HCT116 (cell line): ENCODE results near the gene CALU.

Source experiments
- CBX3 ChIP-seq: IDR thresholded peaks from 2 replicates; pipeline ENCODE4 v1.6.1; 2012; ENCODE audit warnings: low read depth
- EGR1 ChIP-seq: IDR thresholded peaks from 2 replicates; pipeline ENCODE4 v1.6.1; 2012; ENCODE audit warnings: low read depth
- EZH2 ChIP-seq: fragments of 200-600 bp; sonication (generic); IDR thresholded peaks from 2 replicates; pipeline ENCODE4 v1.6.1; 2017; ENCODE audit warnings: antibody characterized with exemption, mixed run types
- EZH2phosphoT487 ChIP-seq: fragments of 200-600 bp; IDR thresholded peaks from 2 replicates; pipeline ENCODE4 v1.6.1; 2018; ENCODE audit warnings: antibody characterized with exemption, borderline replicate concordance
- JUND ChIP-seq: IDR thresholded peaks from 2 replicates; pipeline ENCODE4 v1.6.1; 2012
- POLR2A ChIP-seq: IDR thresholded peaks from 2 replicates; pipeline ENCODE4 v1.7.0; 2011; ENCODE audit warnings: borderline replicate concordance; ENCODE audit not compliant: insufficient read depth, insufficient read length; ENCODE audit errors: extremely low read depth
- TCF7L2 ChIP-seq: IDR thresholded peaks from 2 replicates; pipeline ENCODE4 v1.7.0; 2011; ENCODE audit warnings: borderline replicate concordance, inconsistent platforms; ENCODE audit not compliant: insufficient read depth, insufficient read length; ENCODE audit errors: extremely low read depth
- YY1 ChIP-seq: IDR thresholded peaks from 2 replicates; pipeline ENCODE4 v1.6.1; 2011; ENCODE audit warnings: low read length, low read depth, moderate library complexity, mild to moderate bottlenecking; ENCODE audit not compliant: insufficient replicate concordance; ENCODE audit errors: extremely low read depth
- TF ChIP-seq, protein P1 (sequence below), 3 experiments: fragments of 200-600 bp in 1 of 3; sonication (generic) in 1 of 3; IDR thresholded peaks in 2 of 3; conservative IDR thresholded peaks in 1 of 3; 2 replicates each; pipeline ENCODE4 v1.5.1; 2012 to 2017; ENCODE audit warnings: low read depth in 2 of 3, low read length in 2 of 3, antibody characterized with exemption in 1 of 3, borderline replicate concordance in 1 of 3, control low read depth in 1 of 3, mild to moderate bottlenecking in 1 of 3, mixed read lengths in 1 of 3, mixed run types in 1 of 3, moderate library complexity in 1 of 3; ENCODE audit not compliant: insufficient read depth in 1 of 3

DNA sequence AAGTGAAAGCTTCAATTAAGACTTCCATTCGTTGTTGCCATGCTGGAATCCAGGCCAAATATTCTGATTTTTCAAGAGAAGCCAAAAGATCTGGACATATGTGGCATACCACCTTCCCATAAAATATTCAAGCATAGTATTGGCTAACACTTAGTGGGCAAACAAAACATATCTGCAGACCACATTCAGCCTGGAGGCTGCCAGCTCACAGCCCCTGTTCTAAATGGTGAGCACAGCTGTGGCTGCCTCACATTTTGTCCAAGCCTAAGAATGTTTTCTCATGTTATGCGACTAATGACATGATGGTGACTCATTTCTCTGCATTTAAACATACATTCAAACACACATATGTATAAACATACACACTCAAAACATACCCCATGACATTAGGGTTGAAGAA lies 10.6 kb upstream of the CALU start:
- TF ChIP-seq, protein P1, sequence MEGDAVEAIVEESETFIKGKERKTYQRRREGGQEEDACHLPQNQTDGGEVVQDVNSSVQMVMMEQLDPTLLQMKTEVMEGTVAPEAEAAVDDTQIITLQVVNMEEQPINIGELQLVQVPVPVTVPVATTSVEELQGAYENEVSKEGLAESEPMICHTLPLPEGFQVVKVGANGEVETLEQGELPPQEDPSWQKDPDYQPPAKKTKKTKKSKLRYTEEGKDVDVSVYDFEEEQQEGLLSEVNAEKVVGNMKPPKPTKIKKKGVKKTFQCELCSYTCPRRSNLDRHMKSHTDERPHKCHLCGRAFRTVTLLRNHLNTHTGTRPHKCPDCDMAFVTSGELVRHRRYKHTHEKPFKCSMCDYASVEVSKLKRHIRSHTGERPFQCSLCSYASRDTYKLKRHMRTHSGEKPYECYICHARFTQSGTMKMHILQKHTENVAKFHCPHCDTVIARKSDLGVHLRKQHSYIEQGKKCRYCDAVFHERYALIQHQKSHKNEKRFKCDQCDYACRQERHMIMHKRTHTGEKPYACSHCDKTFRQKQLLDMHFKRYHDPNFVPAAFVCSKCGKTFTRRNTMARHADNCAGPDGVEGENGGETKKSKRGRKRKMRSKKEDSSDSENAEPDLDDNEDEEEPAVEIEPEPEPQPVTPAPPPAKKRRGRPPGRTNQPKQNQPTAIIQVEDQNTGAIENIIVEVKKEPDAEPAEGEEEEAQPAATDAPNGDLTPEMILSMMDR (IDR thresholded peaks at IDR 0.05 in 2 of 3, conservative IDR thresholded peaks at IDR 0.05 in 1 of 3; ENCODE audit: borderline replicate concordance in 1 of 3, insufficient read depth in 1 of 3, low read depth in 2 of 3, low read length in 2 of 3) = no peak
- TF ChIP-seq POLR2A (no peak), TCF7L2 (no peak), EGR1 (no peak), EZH2phosphoT487 (no peak), JUND (no peak), CBX3 (no peak), EZH2 (no peak), YY1 (no peak)
